Astrocyte of the cerebellum (primary cell): ENCODE measurements around the gene ADCY10.

Source experiments
- DNase-seq: peaks from one replicate; pipeline ENCODE4 v3.0.0-alpha.2; 2011; ENCODE audit warnings: low read depth
- H3K4me3 ChIP-seq: 2 replicates; pipeline ENCODE4 v1.5.1; 2011; ENCODE audit warnings: mild to moderate bottlenecking, low read depth, low read length, moderate library complexity
- in situ Hi-C: cut with HindIII; loops from 2 replicates; pipeline ENCODE4 v1.10.0; 2017; ENCODE audit warnings: low sequenced_read_pairs
- TF ChIP-seq, protein P1 (sequence below): IDR thresholded peaks from 2 replicates; pipeline ENCODE4 v1.5.1; 2012; ENCODE audit warnings: low read length, low read depth, moderate library complexity, mild to moderate bottlenecking; ENCODE audit errors: missing control alignments

The ADCY10 gene

GRCh38 chr1:167922611-167923074, 8.7 kb upstream of the ADCY10 start:
- no peak overlapping the region for H3K4me3 ChIP-seq
- in situ Hi-C loops, result no loop called here
- no peak for DNase-seq
- TF ChIP-seq, protein P1, sequence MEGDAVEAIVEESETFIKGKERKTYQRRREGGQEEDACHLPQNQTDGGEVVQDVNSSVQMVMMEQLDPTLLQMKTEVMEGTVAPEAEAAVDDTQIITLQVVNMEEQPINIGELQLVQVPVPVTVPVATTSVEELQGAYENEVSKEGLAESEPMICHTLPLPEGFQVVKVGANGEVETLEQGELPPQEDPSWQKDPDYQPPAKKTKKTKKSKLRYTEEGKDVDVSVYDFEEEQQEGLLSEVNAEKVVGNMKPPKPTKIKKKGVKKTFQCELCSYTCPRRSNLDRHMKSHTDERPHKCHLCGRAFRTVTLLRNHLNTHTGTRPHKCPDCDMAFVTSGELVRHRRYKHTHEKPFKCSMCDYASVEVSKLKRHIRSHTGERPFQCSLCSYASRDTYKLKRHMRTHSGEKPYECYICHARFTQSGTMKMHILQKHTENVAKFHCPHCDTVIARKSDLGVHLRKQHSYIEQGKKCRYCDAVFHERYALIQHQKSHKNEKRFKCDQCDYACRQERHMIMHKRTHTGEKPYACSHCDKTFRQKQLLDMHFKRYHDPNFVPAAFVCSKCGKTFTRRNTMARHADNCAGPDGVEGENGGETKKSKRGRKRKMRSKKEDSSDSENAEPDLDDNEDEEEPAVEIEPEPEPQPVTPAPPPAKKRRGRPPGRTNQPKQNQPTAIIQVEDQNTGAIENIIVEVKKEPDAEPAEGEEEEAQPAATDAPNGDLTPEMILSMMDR, result no peak

GRCh38 chr1:167922023-167922422, 8.1 kb upstream of the ADCY10 start:
- no peak for DNase-seq
- H3K4me3 ChIP-seq, result no peak overlapping the region
- TF ChIP-seq, protein P1, result no peak
- in situ Hi-C loops, result no loop called here

GRCh38 chr1:167916766-167917511, 3.0 kb upstream of the ADCY10 start:
- H3K4me3 ChIP-seq, result no peak overlapping the region
- in situ Hi-C loops, result no loop called here
- TF ChIP-seq, protein P1, result no peak
- no peak for DNase-seq

DNA sequence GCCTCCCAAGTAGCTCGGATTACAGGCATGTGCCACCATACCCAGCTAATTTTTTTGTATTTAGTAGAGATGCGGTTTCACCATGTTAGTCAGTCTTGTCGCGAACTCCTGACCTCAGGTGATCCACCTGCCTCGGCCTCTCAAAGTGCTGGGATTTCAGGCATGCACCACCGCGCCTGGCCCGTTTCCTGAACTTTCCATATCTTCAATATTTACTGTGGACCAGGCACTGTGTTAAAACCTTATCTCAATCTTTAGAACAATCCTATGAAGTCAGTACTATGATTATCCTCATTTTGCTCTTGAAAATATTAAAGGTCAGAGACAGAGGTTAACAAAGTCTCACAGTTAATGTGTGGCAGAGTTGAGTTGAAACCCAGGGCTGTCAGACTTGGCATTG, 1.6 kb upstream of the ADCY10 start:
- in situ Hi-C loops, result no loop called here
- no peak for DNase-seq
- TF ChIP-seq, protein P1, result no peak
- no peak overlapping the region for H3K4me3 ChIP-seq

- DNase-seq, result no peak
- TF ChIP-seq, protein P1, result no peak
- in situ Hi-C loops, result no loop called here
- no peak overlapping the region for H3K4me3 ChIP-seq
Observed at GRCh38 chr1:167912294-167912693, 1.6 kb downstream of the ADCY10 start.

GRCh38 chr1:167911413-167911812, 2.5 kb downstream of the ADCY10 start:
- TF ChIP-seq, protein P1, result no peak
- in situ Hi-C loops, result no loop called here
- DNase-seq, result no peak
- H3K4me3 ChIP-seq, result no peak overlapping the region
